K562 (cell line): ENCODE data around the gene ST8SIA1. TPM values are rescaled to one million over a fixed set of nuclear protein-coding genes. Genes with fewer than 3 reads are reported as not detected.

Experiments used
- ATAC-seq: fragments of 200-7000 bp; cut with Tn5 transposase; 3 replicates; pipeline ENCODE4 v1.9.1; 2020; ENCODE audit warnings: moderate library complexity
- BruUV-seq: library from RNA; stranded (reverse); fragments of 400-500 nt; replicated peaks from 2 replicates; lab custom pipeline; 2021; lab: Mats Ljungman, UMichigan
- CTCF ChIA-PET: fragments of 300-600 bp; formaldehyde crosslinking; extraction: SDS; loops from one replicate; lab custom pipeline; 2021; ENCODE audit warnings: low intra/inter-chr PET ratio; lab: Yijun Ruan, JAX
- POLR2A ChIA-PET: fragments of 300-600, 350-650 bp; sonication (Branson Sonifier 250); formaldehyde crosslinking; extraction: SDS; loops from one replicate; lab custom pipeline; 2021; ENCODE audit warnings: antibody characterized with exemption, inconsistent platforms; lab: Yijun Ruan, JAX
- DNase-seq, 4 experiments: peaks; one replicate each; pipeline versions ENCODE4 v3.0.0 to v3.0.0-alpha.2; 2011 to 2018; ENCODE audit warnings: low spot score in 3 of 4, mixed read lengths in 3 of 4; ENCODE audit errors: extremely low read depth in 1 of 4
- FAIRE-seq: peaks from 2 replicates; lab custom pipeline; 2011; peaks lifted over from hg19 to GRCh38; lab: Jason Lieb, UNC
- H2AFZ ChIP-seq: 2 replicates; pipeline ENCODE4 v1.6.0; 2011; ENCODE audit warnings: low read depth, low read length, control low read depth, inconsistent platforms
- H3K27ac ChIP-seq: fragments of 200-600 bp; 3 replicates; pipeline ENCODE4 v1.8.0; 2011; ENCODE audit warnings: low read depth, mild to moderate bottlenecking, control low read depth, inconsistent platforms, low read length, moderate library complexity, mixed read lengths; ENCODE audit errors: extremely low read depth
- H3K27me3 ChIP-seq, 2 experiments: fragments of 300-600 bp in 1 of 2; 2 replicates in 1 of 2; 3 replicates in 1 of 2; pipeline versions ENCODE4 v1.6.0 to v1.8.0; 2011; ENCODE audit warnings: inconsistent platforms in 2 of 2, low read length in 2 of 2, mild to moderate bottlenecking in 1 of 2, mixed read lengths in 1 of 2, moderate library complexity in 1 of 2; ENCODE audit not compliant: control insufficient read depth in 2 of 2, insufficient read depth in 2 of 2
- H3K36me3 ChIP-seq: fragments of 300-600 bp; 3 replicates; pipeline ENCODE4 v1.8.0; 2011; ENCODE audit warnings: mild to moderate bottlenecking, low read length, inconsistent platforms; ENCODE audit not compliant: control insufficient read depth, insufficient read depth
- H3K4me1 ChIP-seq, 2 experiments: fragments of 200-600 bp in 1 of 2; replicated peaks in 1 of 2; 2 replicates in 1 of 2; 3 replicates in 1 of 2; pipeline versions ENCODE4 v1.5.1 to v1.8.0; 2011; ENCODE audit warnings: inconsistent platforms in 2 of 2, low read length in 2 of 2, mild to moderate bottlenecking in 1 of 2, mixed read lengths in 1 of 2, moderate library complexity in 1 of 2; ENCODE audit not compliant: control insufficient read depth in 2 of 2, insufficient read depth in 2 of 2
- H3K4me2 ChIP-seq: 2 replicates; pipeline ENCODE4 v1.6.1; 2011; ENCODE audit warnings: low read length, control low read depth, inconsistent platforms, mixed read lengths; ENCODE audit not compliant: insufficient read depth
- H3K4me3 ChIP-seq: fragments of 200-600 bp; sonication (generic), shearing (Covaris generic); 2 replicates; pipeline ENCODE4 v1.5.1; 2016; ENCODE audit warnings: control low read depth, inconsistent platforms
- H3K79me2 ChIP-seq: fragments of 200-600 bp; 3 replicates; pipeline ENCODE4 v1.8.0; 2011; ENCODE audit warnings: low read length, inconsistent platforms; ENCODE audit not compliant: control insufficient read depth, insufficient read depth
- H3K9ac ChIP-seq, 2 experiments: 2 replicates each; pipeline versions ENCODE4 v1.6.0 to v1.6.1; 2011; ENCODE audit warnings: low read depth in 2 of 2, low read length in 2 of 2, control low read depth in 1 of 2, inconsistent platforms in 1 of 2, mild to moderate bottlenecking in 1 of 2, mixed read lengths in 1 of 2; ENCODE audit not compliant: insufficient read depth in 1 of 2
- H3K9me1 ChIP-seq: one replicate; pipeline ENCODE4 v1.6.0; 2011; ENCODE audit warnings: inconsistent platforms, mild to moderate bottlenecking, low read length, moderate library complexity; ENCODE audit not compliant: control insufficient read depth, insufficient read depth
- H3K9me3 ChIP-seq: replicated peaks from 2 replicates; pipeline ENCODE4 v1.5.1; 2011; ENCODE audit warnings: low read depth, low read length, inconsistent platforms; ENCODE audit not compliant: control insufficient read depth, insufficient read depth
- H4K20me1 ChIP-seq: replicated peaks from 2 replicates; pipeline ENCODE4 v1.6.1; 2011; ENCODE audit warnings: low read length, inconsistent platforms, mixed read lengths; ENCODE audit not compliant: control insufficient read depth, insufficient read depth
- BCOR ChIP-seq: fragments of 450-650 bp; IDR thresholded peaks from 2 replicates; pipeline ENCODE4 v1.6.1; 2016
- BHLHE40 ChIP-seq: IDR thresholded peaks from 2 replicates; pipeline ENCODE4 v1.6.1; 2011; ENCODE audit warnings: low read length, improper control_type of control experiment
- MTF1 ChIP-seq: fragments of 250-450 bp; sonication (Bioruptor Pico); IDR thresholded peaks from 2 replicates; pipeline ENCODE4 v1.9.0; 2021; ENCODE audit warnings: moderate library complexity, mild to moderate bottlenecking, inconsistent platforms, borderline replicate concordance
- NCOA4 ChIP-seq: fragments of 450-650 bp; IDR thresholded peaks from 2 replicates; pipeline ENCODE4 v1.6.1; 2018; ENCODE audit warnings: mild to moderate bottlenecking; ENCODE audit not compliant: partially characterized antibody
- PRPF4 ChIP-seq: fragments of 200-400 bp; formaldehyde crosslinking; IDR thresholded peaks from one replicate; pipeline ENCODE4 v1.6.1; 2017; ENCODE audit warnings: low read length, low read depth, mild to moderate bottlenecking; ENCODE audit not compliant: insufficient read depth, poor library complexity, severe bottlenecking
- RBM39 ChIP-seq: fragments of 200-400 bp; formaldehyde crosslinking; optimal IDR thresholded peaks from 2 replicates; pipeline ENCODE3; 2018; ENCODE audit warnings: low read depth, low read length
- SMAD2 ChIP-seq: fragments of 150-350 bp; IDR thresholded peaks from 2 replicates; pipeline ENCODE4 v1.6.1; 2014; ENCODE audit warnings: low read depth, mild to moderate bottlenecking, low read length
- TGIF2 ChIP-seq: sonication (generic); formaldehyde crosslinking; IDR thresholded peaks from 2 replicates; pipeline ENCODE4 v1.8.1; 2022; ENCODE audit warnings: mild to moderate bottlenecking, missing genetic modification reagents, moderate library complexity
- TOE1 ChIP-seq, 2 experiments: fragments of 450-650 bp in 1 of 2; sonication (generic) in 1 of 2; formaldehyde crosslinking in 1 of 2; IDR thresholded peaks; 2 replicates each; pipeline versions ENCODE4 v1.7.1 to v1.8.0; 2016 to 2022; ENCODE audit warnings: borderline replicate concordance in 2 of 2, mild to moderate bottlenecking in 2 of 2, antibody characterized with exemption in 1 of 2, inconsistent platforms in 1 of 2, low read depth in 1 of 2, missing genetic modification reagents in 1 of 2, moderate library complexity in 1 of 2
- XRCC4 ChIP-seq: IDR thresholded peaks from one replicate; pipeline ENCODE4 v1.6.1; 2011; ENCODE audit not compliant: insufficient read depth, insufficient read length; ENCODE audit errors: extremely low read depth
- ZBTB9 ChIP-seq: fragments of 450-650 bp; formaldehyde crosslinking; IDR thresholded peaks from 2 replicates; pipeline ENCODE4 v1.4.0; 2020; ENCODE audit warnings: mild to moderate bottlenecking, moderate library complexity
- ZNF124 ChIP-seq: sonication (generic); formaldehyde crosslinking; IDR thresholded peaks from 2 replicates; pipeline ENCODE4 v1.8.1; 2022; ENCODE audit warnings: missing genetic modification reagents
- ZNF253 ChIP-seq: fragments of 250-450 bp; sonication (Bioruptor Pico); conservative IDR thresholded peaks from 2 replicates; pipeline ENCODE4 v1.6.1; 2021; ENCODE audit warnings: mild to moderate bottlenecking
- ZNF511 ChIP-seq: sonication (generic); formaldehyde crosslinking; IDR thresholded peaks from 2 replicates; pipeline ENCODE4 v1.8.0; 2022; ENCODE audit warnings: mild to moderate bottlenecking, missing genetic modification reagents
- ZNF512 ChIP-seq: IDR thresholded peaks from 2 replicates; pipeline ENCODE4 v1.6.1; 2016; ENCODE audit warnings: missing genetic modification characterization, missing compliant biosample characterization
- ZNF655 ChIP-seq: fragments of 250-450 bp; sonication (Bioruptor Pico); IDR thresholded peaks from 2 replicates; pipeline ENCODE4 v1.5.0; 2021
- WGBS: fragments of 100-300 bp; shearing (Covaris generic); methylation state at CpG from one replicate; pipeline ENCODE4 v1.1.6; 2016; ENCODE audit warnings: low coverage, mixed read lengths; ENCODE audit not compliant: insufficient coverage; ENCODE audit errors: missing lambda C conversion rate; 5-methylcytosine and 5-hydroxymethylcytosine counted together
- in situ Hi-C: fragments of 300-500 bp; cut with MboI; formaldehyde crosslinking; loops from 4 replicates; pipeline ENCODE4 v1.15.0; 2018; ENCODE audit warnings: inconsistent platforms, mixed read lengths
- intact Hi-C: fragments of 100-400 bp; cut with micrococcal nuclease; formaldehyde crosslinking; loops from 2 replicates; pipeline ENCODE4 v1.14.2; 2022
- polyA plus RNA-seq, 8 experiments: library from polyadenylated mRNA; depleted of rRNA in 4 of 8; stranded (reverse) in 5 of 8; unstranded in 3 of 8; fragments of >200 nt; fragmentation: Nextera tagmentation in 2 of 8; fragmentation: Illumina TruSeq in 1 of 8; extraction: Ambion mirVana in 2 of 8; extraction: Trizol in 1 of 8; gene quantifications; 2 replicates each; pipeline versions ENCODE4 v1.2.1 to v1.2.3, GENCODE V29; 2011 to 2014; ENCODE audit warnings: inconsistent platforms in 1 of 8, missing spikeins in 1 of 8
- total RNA-seq, 7 experiments: library from RNA; depleted of rRNA in 6 of 7; stranded (reverse); fragments of >200 nt in 6 of 7; fragmentation: Illumina TruSeq in 2 of 7; extraction: Trizol in 2 of 7; gene quantifications; 2 replicates each; pipeline versions ENCODE4 v1.2.1 to v1.2.3, GENCODE V29; 2011 to 2021; ENCODE audit warnings: low replicate concordance in 1 of 7

ST8SIA1 gene
- total and polyA plus RNA-seq, 9 of the 15 experiments (the other 6 are each of a cell fraction or from before 2014, with no cell fraction given), result 0.86 to 26.3 (median 4.3) TPM

- FAIRE-seq, result no peak
- Histone ChIP-seq H3K9me1 (no peaks in the 10 kb centered on the region), H3K4me3 (no peak overlapping the region), H3K9ac (no peak overlapping the region), H3K9me3 (no peaks in the 10 kb centered on the region), H3K27me3 (no peaks in the 10 kb centered on the region), H3K27ac (no peak overlapping the region), H2AFZ (no peak overlapping the region), H3K4me1 (no peaks in the 10 kb centered on the region), H3K4me2 (no peak overlapping the region), H3K79me2 (no peaks in the 10 kb centered on the region), H3K36me3 (no peaks in the 10 kb centered on the region), H4K20me1 (no peaks in the 10 kb centered on the region)
- TF ChIP-seq MTF1 (CRISPR knock-in tag), result no peak
- no peak for TF ChIP-seq ZNF511 (CRISPR knock-in tag)
- TF ChIP-seq ZNF253 (CRISPR knock-in tag), result no peak
- no peak for TF ChIP-seq ZNF655 (CRISPR knock-in tag)
- TF ChIP-seq SMAD2, result no peak
- no peak for TF ChIP-seq TOE1 (IDR thresholded peaks at IDR 0.05; ENCODE audit: borderline replicate concordance)
- no peak for TF ChIP-seq TOE1 (CRISPR knock-in tag; IDR thresholded peaks at IDR 0.05; ENCODE audit: borderline replicate concordance, low read depth)
- no peak for TF ChIP-seq XRCC4
- TF ChIP-seq ZNF124 (CRISPR knock-in tag), result no peak
- TF ChIP-seq RBM39, result no peak
- no peak for TF ChIP-seq ZBTB9
- no peak for TF ChIP-seq BCOR
- no peak for TF ChIP-seq PRPF4
- TF ChIP-seq NCOA4, result no peak
- TF ChIP-seq ZNF512, result no peak
- no peak for TF ChIP-seq BHLHE40
- TF ChIP-seq TGIF2 (CRISPR knock-in tag), result no peak
- CTCF ChIA-PET, result no interaction called here
- in situ Hi-C loops, result no loop called here
- DNase-seq, result no peak
- intact Hi-C loops, result no loop called here
- POLR2A ChIA-PET, result no interaction called here
- BruUV-seq, result no TSS peak
- WGBS, result 0% methylated on average over 2 of the region's 2 CpGs
- ATAC-seq, result no peak
Measured at GRCh38 chr12:22229652-22230279, 104.7 kb downstream of the ST8SIA1 start.
